ENCODE data around the gene ITGAD.

Gene ITGAD

GRCh38 chr16:31393056-31393455 is at the start of gene ITGAD:
Gene ITGAD (plus strand): TSS chr16:31393335. CDS start chr16:31393361, 26 bp downstream.
- in situ Hi-C loops (cut with HindIII; ENCODE audit: low sequenced_read_pairs) = loop anchor here (25.0 kb wide), 1 partner anchor 181 kb away; the partner anchor contains the start of genes PYCARD, PYDC1 and TRIM72

- in situ Hi-C loops (cut with HindIII; ENCODE audit: low sequenced_read_pairs) = no loop called here
Observed at GRCh38 chr16:31344712-31345111, 48.4 kb upstream of the ITGAD start.

GRCh38 chr16:31347445-31347844 is 45.7 kb upstream of the ITGAD start:
- in situ Hi-C loops (cut with HindIII; ENCODE audit: low sequenced_read_pairs) = no loop called here

GRCh38 chr16:31348579-31348978 is 44.6 kb upstream of the ITGAD start:
- in situ Hi-C loops (cut with HindIII; ENCODE audit: low sequenced_read_pairs) = no loop called here

- in situ Hi-C loops (cut with HindIII; ENCODE audit: low sequenced_read_pairs) = no loop called here
Observed at GRCh38 chr16:31350275-31351005, 42.7 kb upstream of the ITGAD start.

GRCh38 chr16:31351246-31351941 is 41.7 kb upstream of the ITGAD start:
- in situ Hi-C loops (cut with HindIII; ENCODE audit: low sequenced_read_pairs) = no loop called here

- in situ Hi-C loops (cut with HindIII; ENCODE audit: low sequenced_read_pairs) = no loop called here
Observed at GRCh38 chr16:31351942-31352325, 41.2 kb upstream of the ITGAD start.

GRCh38 chr16:31352376-31353115 is 40.6 kb upstream of the ITGAD start:
- in situ Hi-C loops (cut with HindIII; ENCODE audit: low sequenced_read_pairs) = no loop called here

GRCh38 chr16:31354394-31355291 is 38.5 kb upstream of the ITGAD start, which contains the start of gene ITGAX:
Gene ITGAX (plus strand): TSS chr16:31355176. CDS start chr16:31355255, 79 bp downstream.
- in situ Hi-C loops (cut with HindIII; ENCODE audit: low sequenced_read_pairs) = no loop called here

- in situ Hi-C loops (cut with HindIII; ENCODE audit: low sequenced_read_pairs) = no loop called here
Observed at GRCh38 chr16:31355431-31356100, 37.6 kb upstream of the ITGAD start.

GRCh38 chr16:31356566-31357323 is 36.4 kb upstream of the ITGAD start:
- in situ Hi-C loops (cut with HindIII; ENCODE audit: low sequenced_read_pairs) = no loop called here

GRCh38 chr16:31357324-31358109 is 35.6 kb upstream of the ITGAD start:
- in situ Hi-C loops (cut with HindIII; ENCODE audit: low sequenced_read_pairs) = no loop called here

- in situ Hi-C loops (cut with HindIII; ENCODE audit: low sequenced_read_pairs) = no loop called here
Observed at GRCh38 chr16:31360251-31360650, 32.9 kb upstream of the ITGAD start.

GRCh38 chr16:31361201-31362110 is 31.7 kb upstream of the ITGAD start:
- in situ Hi-C loops (cut with HindIII; ENCODE audit: low sequenced_read_pairs) = no loop called here

- in situ Hi-C loops (cut with HindIII; ENCODE audit: low sequenced_read_pairs) = no loop called here
Observed at GRCh38 chr16:31362476-31363405, 30.4 kb upstream of the ITGAD start.

GRCh38 chr16:31363721-31364120 is 29.4 kb upstream of the ITGAD start:
- in situ Hi-C loops (cut with HindIII; ENCODE audit: low sequenced_read_pairs) = no loop called here

Measured in endothelial cell of hepatic sinusoid (primary cell).